Head of caudate nucleus (tissue), 42 donors: Measurements from ENCODE around the gene NTRK3.
A peak's percentile ranks its signal among the peaks of the same experiment; 100 is the strongest.

Source experiments
- DNase-seq, 42 donors: peaks; one replicate each; pipeline versions ENCODE4 v3.0.0 to v3.0.0-alpha.2; 2020 to 2021; ENCODE audit warnings: mixed read lengths in 7 of 42
- intact Hi-C: fragments of 100-400 bp; cut with DNase I; formaldehyde crosslinking; loops from one replicate; pipeline ENCODE4 v1.15.0; 2022

The NTRK3 gene

GRCh38 chr15:87944050-87944449, 312.5 kb downstream of the NTRK3 start:
- intact Hi-C loops: no loop called here
- DNase-seq: no peak

- intact Hi-C loops: no loop called here
- DNase-seq: peak in 1 of 42 donors; percentile 21
These were observed 312.9 kb downstream of the NTRK3 start for GRCh38 chr15:87943626-87944025.

GRCh38 chr15:87942316-87942715, 314.2 kb downstream of the NTRK3 start:
- intact Hi-C loops: no loop called here
- peak in 1 of 42 donors; percentile 22 for DNase-seq

- intact Hi-C loops: no loop called here
- no peak for DNase-seq
These were observed 314.9 kb downstream of the NTRK3 start for GRCh38 chr15:87941606-87942005.

GRCh38 chr15:87940768-87941167, 315.8 kb downstream of the NTRK3 start:
- intact Hi-C loops: no loop called here
- no peak for DNase-seq

GRCh38 chr15:87939848-87940457, 316.6 kb downstream of the NTRK3 start:
- intact Hi-C loops: no loop called here
- peak in 2 of 42 donors; percentile 3 to 43 for DNase-seq

GRCh38 chr15:87938031-87938430, 318.5 kb downstream of the NTRK3 start:
- intact Hi-C loops: no loop called here

GRCh38 chr15:87935583-87935982, 321.0 kb downstream of the NTRK3 start:
- DNase-seq: no peak
- intact Hi-C loops: no loop called here

More at GRCh38 chr15:87938031-87938430, 318.5 kb downstream of the NTRK3 start:
- no peak for DNase-seq

GRCh38 chr15:87931584-87931983, 325.0 kb downstream of the NTRK3 start:
- intact Hi-C loops: no loop called here
- DNase-seq: no peak

GRCh38 chr15:87930457-87930856, 326.1 kb downstream of the NTRK3 start:
- intact Hi-C loops: no loop called here
- DNase-seq: no peak

- DNase-seq: peak in 2 of 42 donors; percentile 20 to 41
- intact Hi-C loops: no loop called here
These were observed 326.7 kb downstream of the NTRK3 start for GRCh38 chr15:87929841-87930240.

- intact Hi-C loops: no loop called here
- no peak for DNase-seq
These were observed 332.1 kb downstream of the NTRK3 start for GRCh38 chr15:87924433-87924832.

GRCh38 chr15:87919064-87919463, 337.5 kb downstream of the NTRK3 start:
- intact Hi-C loops: no loop called here
- DNase-seq: no peak

- no peak for DNase-seq
- intact Hi-C loops: no loop called here
These were observed 339.1 kb downstream of the NTRK3 start for GRCh38 chr15:87917480-87917879.

- DNase-seq: no peak
- intact Hi-C loops: no loop called here
These were observed 340.3 kb downstream of the NTRK3 start for GRCh38 chr15:87916208-87916607.

- intact Hi-C loops: no loop called here
- DNase-seq: peak in 2 of 42 donors; percentile 21 to 24
These were observed 346.2 kb downstream of the NTRK3 start for GRCh38 chr15:87910301-87910700.

- intact Hi-C loops: no loop called here
- no peak for DNase-seq
These were observed 348.7 kb downstream of the NTRK3 start for GRCh38 chr15:87907676-87908446.

- DNase-seq: no peak
- intact Hi-C loops: no loop called here
These were observed 350.1 kb downstream of the NTRK3 start for GRCh38 chr15:87906444-87906843.

- peak in 6 of 42 donors; percentile 8 to 46 (median 22) for DNase-seq
These were observed 353.6 kb downstream of the NTRK3 start for GRCh38 chr15:87902772-87903426.

More at GRCh38 chr15:87902772-87903426, 353.6 kb downstream of the NTRK3 start:
- intact Hi-C loops: no loop called here
